ENCODE results near the gene RALA. TPM values are rescaled to one million over a fixed set of nuclear protein-coding genes. Genes with fewer than 3 reads are reported as not detected.

The RALA gene
- total and polyA plus RNA-seq, 2 experiments from 2014 or later = 43.5 to 231 TPM

DNA sequence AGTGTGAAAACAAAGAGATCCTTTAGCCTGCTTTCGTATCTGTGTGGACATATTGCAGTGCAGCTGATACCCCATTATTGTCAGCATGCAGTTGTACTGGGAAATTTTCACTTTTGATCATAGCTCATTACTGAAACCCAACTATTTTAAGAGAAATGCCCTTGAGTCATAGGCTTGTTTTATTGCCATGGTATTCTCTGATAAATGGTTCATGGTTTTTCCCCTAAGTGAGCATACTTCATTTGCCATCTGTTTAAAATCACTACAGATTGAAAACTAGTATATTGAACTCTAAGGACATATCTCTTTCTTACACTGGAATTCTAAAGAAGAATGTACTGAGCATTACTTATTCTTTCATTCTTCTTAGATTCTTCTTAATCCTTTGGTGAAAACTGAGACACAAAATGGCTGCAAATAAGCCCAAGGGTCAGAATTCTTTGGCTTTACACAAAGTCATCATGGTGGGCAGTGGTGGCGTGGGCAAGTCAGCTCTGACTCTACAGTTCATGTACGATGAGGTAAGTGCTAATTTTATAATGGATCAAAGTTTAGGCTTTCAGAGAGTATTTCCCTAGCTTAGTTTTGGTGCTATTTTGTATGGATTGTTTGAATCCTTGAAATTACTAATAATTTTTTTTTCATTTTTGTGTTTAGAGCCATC lies 63.0 kb downstream of the RALA start:
- no peak overlapping the region for H3K4me3 ChIP-seq
- H3K4me1 ChIP-seq (ENCODE audit: insufficient read depth) = peaks cover 27% of the 10 kb centered on the region
- no peaks in the 10 kb centered on the region for H3K9me2 ChIP-seq (ENCODE audit: insufficient read depth)
- peaks cover 19% of the 10 kb centered on the region for H3K4me1 Mint-ChIP-seq
- H3K27me3 Mint-ChIP-seq (ENCODE audit: insufficient read depth, low read depth, poor library complexity) = peaks cover 2% of the 10 kb centered on the region
- H3K36me3 Mint-ChIP-seq (ENCODE audit: low read depth) = peaks cover 10% of the 10 kb centered on the region; the same call in 2 of the 3 replicates
- no peak for DNase-seq (ENCODE audit: low spot score)
- H3K79me2 ChIP-seq (replicated peaks; ENCODE audit: insufficient read depth) = peaks cover 60% of the 10 kb centered on the region
- H3F3A ChIP-seq (replicated peaks; ENCODE audit: low read depth) = no peaks in the 10 kb centered on the region
- no peak overlapping the region for H3K4me3 Mint-ChIP-seq
- no peak for ATAC-seq
- 0 out of 2 replicates have a peak, but pooled peaks cover 9% of the 10 kb centered on the region for H4K20me1 ChIP-seq (replicated peaks; ENCODE audit: insufficient read depth)
- no peaks in the 10 kb centered on the region for H3K36me3 ChIP-seq (ENCODE audit: insufficient read depth)
- no peaks in the 10 kb centered on the region for H3K9me3 Mint-ChIP-seq
- H3K27ac ChIP-seq (ENCODE audit: low read depth) = no peak overlapping the region
- H3K27ac Mint-ChIP-seq = no peak overlapping the region
- H3K4me2 ChIP-seq = no peak overlapping the region
- TF ChIP-seq, protein P1, sequence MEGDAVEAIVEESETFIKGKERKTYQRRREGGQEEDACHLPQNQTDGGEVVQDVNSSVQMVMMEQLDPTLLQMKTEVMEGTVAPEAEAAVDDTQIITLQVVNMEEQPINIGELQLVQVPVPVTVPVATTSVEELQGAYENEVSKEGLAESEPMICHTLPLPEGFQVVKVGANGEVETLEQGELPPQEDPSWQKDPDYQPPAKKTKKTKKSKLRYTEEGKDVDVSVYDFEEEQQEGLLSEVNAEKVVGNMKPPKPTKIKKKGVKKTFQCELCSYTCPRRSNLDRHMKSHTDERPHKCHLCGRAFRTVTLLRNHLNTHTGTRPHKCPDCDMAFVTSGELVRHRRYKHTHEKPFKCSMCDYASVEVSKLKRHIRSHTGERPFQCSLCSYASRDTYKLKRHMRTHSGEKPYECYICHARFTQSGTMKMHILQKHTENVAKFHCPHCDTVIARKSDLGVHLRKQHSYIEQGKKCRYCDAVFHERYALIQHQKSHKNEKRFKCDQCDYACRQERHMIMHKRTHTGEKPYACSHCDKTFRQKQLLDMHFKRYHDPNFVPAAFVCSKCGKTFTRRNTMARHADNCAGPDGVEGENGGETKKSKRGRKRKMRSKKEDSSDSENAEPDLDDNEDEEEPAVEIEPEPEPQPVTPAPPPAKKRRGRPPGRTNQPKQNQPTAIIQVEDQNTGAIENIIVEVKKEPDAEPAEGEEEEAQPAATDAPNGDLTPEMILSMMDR (conservative IDR thresholded peaks at IDR 0.05; ENCODE audit: low read depth in 2 of 2) = no peak
- TF ChIP-seq, protein P2, sequence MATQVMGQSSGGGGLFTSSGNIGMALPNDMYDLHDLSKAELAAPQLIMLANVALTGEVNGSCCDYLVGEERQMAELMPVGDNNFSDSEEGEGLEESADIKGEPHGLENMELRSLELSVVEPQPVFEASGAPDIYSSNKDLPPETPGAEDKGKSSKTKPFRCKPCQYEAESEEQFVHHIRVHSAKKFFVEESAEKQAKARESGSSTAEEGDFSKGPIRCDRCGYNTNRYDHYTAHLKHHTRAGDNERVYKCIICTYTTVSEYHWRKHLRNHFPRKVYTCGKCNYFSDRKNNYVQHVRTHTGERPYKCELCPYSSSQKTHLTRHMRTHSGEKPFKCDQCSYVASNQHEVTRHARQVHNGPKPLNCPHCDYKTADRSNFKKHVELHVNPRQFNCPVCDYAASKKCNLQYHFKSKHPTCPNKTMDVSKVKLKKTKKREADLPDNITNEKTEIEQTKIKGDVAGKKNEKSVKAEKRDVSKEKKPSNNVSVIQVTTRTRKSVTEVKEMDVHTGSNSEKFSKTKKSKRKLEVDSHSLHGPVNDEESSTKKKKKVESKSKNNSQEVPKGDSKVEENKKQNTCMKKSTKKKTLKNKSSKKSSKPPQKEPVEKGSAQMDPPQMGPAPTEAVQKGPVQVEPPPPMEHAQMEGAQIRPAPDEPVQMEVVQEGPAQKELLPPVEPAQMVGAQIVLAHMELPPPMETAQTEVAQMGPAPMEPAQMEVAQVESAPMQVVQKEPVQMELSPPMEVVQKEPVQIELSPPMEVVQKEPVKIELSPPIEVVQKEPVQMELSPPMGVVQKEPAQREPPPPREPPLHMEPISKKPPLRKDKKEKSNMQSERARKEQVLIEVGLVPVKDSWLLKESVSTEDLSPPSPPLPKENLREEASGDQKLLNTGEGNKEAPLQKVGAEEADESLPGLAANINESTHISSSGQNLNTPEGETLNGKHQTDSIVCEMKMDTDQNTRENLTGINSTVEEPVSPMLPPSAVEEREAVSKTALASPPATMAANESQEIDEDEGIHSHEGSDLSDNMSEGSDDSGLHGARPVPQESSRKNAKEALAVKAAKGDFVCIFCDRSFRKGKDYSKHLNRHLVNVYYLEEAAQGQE (IDR thresholded peaks at IDR 0.05; ENCODE audit: unreplicated experiment) = no peak
- TF ChIP-seq, protein P3, sequence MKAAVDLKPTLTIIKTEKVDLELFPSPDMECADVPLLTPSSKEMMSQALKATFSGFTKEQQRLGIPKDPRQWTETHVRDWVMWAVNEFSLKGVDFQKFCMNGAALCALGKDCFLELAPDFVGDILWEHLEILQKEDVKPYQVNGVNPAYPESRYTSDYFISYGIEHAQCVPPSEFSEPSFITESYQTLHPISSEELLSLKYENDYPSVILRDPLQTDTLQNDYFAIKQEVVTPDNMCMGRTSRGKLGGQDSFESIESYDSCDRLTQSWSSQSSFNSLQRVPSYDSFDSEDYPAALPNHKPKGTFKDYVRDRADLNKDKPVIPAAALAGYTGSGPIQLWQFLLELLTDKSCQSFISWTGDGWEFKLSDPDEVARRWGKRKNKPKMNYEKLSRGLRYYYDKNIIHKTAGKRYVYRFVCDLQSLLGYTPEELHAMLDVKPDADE (IDR thresholded peaks at IDR 0.05) = no peak
- TF ChIP-seq POLR2AphosphoS5 (IDR thresholded peaks at IDR 0.05; ENCODE audit: low read depth) = no peak
- TF ChIP-seq ZNF331 (CRISPR knock-in tag; IDR thresholded peaks at IDR 0.05; ENCODE audit: low read depth) = no peak
- no peak for TF ChIP-seq NANOG (IDR thresholded peaks at IDR 0.05; ENCODE audit: borderline replicate concordance)
- TF ChIP-seq, protein P4, sequence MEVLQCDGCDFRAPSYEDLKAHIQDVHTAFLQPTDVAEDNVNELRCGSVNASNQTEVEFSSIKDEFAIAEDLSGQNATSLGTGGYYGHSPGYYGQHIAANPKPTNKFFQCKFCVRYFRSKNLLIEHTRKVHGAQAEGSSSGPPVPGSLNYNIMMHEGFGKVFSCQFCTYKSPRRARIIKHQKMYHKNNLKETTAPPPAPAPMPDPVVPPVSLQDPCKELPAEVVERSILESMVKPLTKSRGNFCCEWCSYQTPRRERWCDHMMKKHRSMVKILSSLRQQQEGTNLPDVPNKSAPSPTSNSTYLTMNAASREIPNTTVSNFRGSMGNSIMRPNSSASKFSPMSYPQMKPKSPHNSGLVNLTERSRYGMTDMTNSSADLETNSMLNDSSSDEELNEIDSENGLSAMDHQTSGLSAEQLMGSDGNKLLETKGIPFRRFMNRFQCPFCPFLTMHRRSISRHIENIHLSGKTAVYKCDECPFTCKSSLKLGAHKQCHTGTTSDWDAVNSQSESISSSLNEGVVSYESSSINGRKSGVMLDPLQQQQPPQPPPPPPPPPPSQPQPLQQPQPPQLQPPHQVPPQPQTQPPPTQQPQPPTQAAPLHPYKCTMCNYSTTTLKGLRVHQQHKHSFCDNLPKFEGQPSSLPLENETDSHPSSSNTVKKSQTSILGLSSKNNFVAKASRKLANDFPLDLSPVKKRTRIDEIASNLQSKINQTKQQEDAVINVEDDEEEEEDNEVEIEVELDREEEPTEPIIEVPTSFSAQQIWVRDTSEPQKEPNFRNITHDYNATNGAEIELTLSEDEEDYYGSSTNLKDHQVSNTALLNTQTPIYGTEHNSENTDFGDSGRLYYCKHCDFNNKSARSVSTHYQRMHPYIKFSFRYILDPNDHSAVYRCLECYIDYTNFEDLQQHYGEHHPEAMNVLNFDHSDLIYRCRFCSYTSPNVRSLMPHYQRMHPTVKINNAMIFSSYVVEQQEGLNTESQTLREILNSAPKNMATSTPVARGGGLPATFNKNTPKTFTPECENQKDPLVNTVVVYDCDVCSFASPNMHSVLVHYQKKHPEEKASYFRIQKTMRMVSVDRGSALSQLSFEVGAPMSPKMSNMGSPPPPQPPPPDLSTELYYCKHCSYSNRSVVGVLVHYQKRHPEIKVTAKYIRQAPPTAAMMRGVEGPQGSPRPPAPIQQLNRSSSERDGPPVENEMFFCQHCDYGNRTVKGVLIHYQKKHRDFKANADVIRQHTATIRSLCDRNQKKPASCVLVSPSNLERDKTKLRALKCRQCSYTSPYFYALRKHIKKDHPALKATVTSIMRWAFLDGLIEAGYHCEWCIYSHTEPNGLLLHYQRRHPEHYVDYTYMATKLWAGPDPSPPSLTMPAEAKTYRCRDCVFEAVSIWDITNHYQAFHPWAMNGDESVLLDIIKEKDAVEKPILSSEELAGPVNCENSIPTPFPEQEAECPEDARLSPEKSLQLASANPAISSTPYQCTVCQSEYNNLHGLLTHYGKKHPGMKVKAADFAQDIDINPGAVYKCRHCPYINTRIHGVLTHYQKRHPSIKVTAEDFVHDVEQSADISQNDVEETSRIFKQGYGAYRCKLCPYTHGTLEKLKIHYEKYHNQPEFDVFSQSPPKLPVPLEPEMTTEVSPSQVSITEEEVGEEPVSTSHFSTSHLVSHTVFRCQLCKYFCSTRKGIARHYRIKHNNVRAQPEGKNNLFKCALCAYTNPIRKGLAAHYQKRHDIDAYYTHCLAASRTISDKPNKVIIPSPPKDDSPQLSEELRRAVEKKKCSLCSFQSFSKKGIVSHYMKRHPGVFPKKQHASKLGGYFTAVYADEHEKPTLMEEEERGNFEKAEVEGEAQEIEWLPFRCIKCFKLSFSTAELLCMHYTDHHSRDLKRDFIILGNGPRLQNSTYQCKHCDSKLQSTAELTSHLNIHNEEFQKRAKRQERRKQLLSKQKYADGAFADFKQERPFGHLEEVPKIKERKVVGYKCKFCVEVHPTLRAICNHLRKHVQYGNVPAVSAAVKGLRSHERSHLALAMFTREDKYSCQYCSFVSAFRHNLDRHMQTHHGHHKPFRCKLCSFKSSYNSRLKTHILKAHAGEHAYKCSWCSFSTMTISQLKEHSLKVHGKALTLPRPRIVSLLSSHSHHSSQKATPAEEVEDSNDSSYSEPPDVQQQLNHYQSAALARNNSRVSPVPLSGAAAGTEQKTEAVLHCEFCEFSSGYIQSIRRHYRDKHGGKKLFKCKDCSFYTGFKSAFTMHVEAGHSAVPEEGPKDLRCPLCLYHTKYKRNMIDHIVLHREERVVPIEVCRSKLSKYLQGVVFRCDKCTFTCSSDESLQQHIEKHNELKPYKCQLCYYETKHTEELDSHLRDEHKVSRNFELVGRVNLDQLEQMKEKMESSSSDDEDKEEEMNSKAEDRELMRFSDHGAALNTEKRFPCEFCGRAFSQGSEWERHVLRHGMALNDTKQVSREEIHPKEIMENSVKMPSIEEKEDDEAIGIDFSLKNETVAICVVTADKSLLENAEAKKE (CRISPR knock-in tag; IDR thresholded peaks at IDR 0.05) = no peak
- TF ChIP-seq STAT1 (IDR thresholded peaks at IDR 0.05; ENCODE audit: unreplicated experiment) = no peak
- TF ChIP-seq EZH2phosphoT487 (IDR thresholded peaks at IDR 0.05; ENCODE audit: unreplicated experiment) = no peak
- no peak for TF ChIP-seq ZNF114 (CRISPR knock-in tag; IDR thresholded peaks at IDR 0.05)
- no peak for TF ChIP-seq CREB1 (CRISPR knock-in tag; IDR thresholded peaks at IDR 0.05; ENCODE audit: low read depth)
- TF ChIP-seq JUNB (IDR thresholded peaks at IDR 0.05; ENCODE audit: unreplicated experiment) = no peak
- H2AFZ ChIP-seq = no peak overlapping the region
- H3K27me3 ChIP-seq (ENCODE audit: insufficient read depth) = no peaks in the 10 kb centered on the region

Data from GM23338 (cell line).